Measurements from ENCODE around the gene PALLD. TPM values are rescaled to one million over a fixed set of nuclear protein-coding genes. Genes with fewer than 3 reads are reported as not detected.

Gene PALLD
- total RNA-seq, 1 experiment from 2014 or later: 18.3 TPM

GRCh38 chr4:168656946-168657473, 160.2 kb downstream of the PALLD start:
- peaks cover 15 to 17% of the 10 kb centered on the region in 2 experiments for H3K4me1 Mint-ChIP-seq
- Histone ChIP-seq H2BK5ac (ENCODE audit: insufficient read length, low read length) (no peak overlapping the region), H2BK15ac (ENCODE audit: low read depth, low read length) (no peak overlapping the region), H3K79me2 (ENCODE audit: insufficient read depth, low read length) (no peaks in the 10 kb centered on the region), H3K27ac (ENCODE audit: insufficient read length, low read depth, low read length) (no peak overlapping the region), H2BK20ac (ENCODE audit: low read depth, low read length, poor library complexity, severe bottlenecking) (no peak overlapping the region), H3K79me1 (ENCODE audit: insufficient read depth, low read depth, low read length, poor library complexity, severe bottlenecking) (no peaks in the 10 kb centered on the region), H4K91ac (ENCODE audit: insufficient read length, low read depth, low read length) (no peak overlapping the region), H3K4me2 (ENCODE audit: insufficient read depth, insufficient read length, low read length) (no peak overlapping the region), H2AK5ac (ENCODE audit: insufficient read length, low read length) (no peak overlapping the region), H3K9me3 (ENCODE audit: control insufficient read depth, low read depth, low read length) (no peaks in the 10 kb centered on the region), H2BK120ac (ENCODE audit: low read depth, low read length, poor library complexity, severe bottlenecking) (no peak overlapping the region), H3K4ac (ENCODE audit: low read depth, low read length) (no peak overlapping the region), H4K20me1 (ENCODE audit: control insufficient read depth, insufficient read depth, insufficient read length) (no peaks in the 10 kb centered on the region), H3K18ac (ENCODE audit: insufficient read length, low read depth, low read length) (no peak overlapping the region), H3K27me3 (ENCODE audit: insufficient read depth, low read length) (no peaks in the 10 kb centered on the region), H4K5ac (ENCODE audit: insufficient read length, low read depth, low read length) (no peak overlapping the region), H3K14ac (ENCODE audit: insufficient read depth, low read length) (no peak overlapping the region), H3T11ph (ENCODE audit: low read length) (no peak overlapping the region), H3K23ac (ENCODE audit: insufficient read length, low read depth, low read length) (no peak overlapping the region), H3K4me1 (ENCODE audit: insufficient read depth, low read length) (peaks cover 3% of the 10 kb centered on the region; the same call in 1 of the 2 replicates), H3K23me2 (ENCODE audit: insufficient read length, low read depth, low read length, poor library complexity, severe bottlenecking) (no peaks in the 10 kb centered on the region), H3K9ac (ENCODE audit: extremely low read depth, insufficient read length, low read length) (no peak overlapping the region), H2BK12ac (ENCODE audit: insufficient read length, low read depth, low read length) (no peak overlapping the region), H3K56ac (ENCODE audit: insufficient read length, low read depth, low read length) (no peak overlapping the region), H2AFZ (ENCODE audit: low read length) (no peak overlapping the region), H4K8ac (replicated peaks; ENCODE audit: insufficient read length, low read depth, low read length) (no peak overlapping the region)
- no peaks in the 10 kb centered on the region for H3K27me3 Mint-ChIP-seq (ENCODE audit: low read depth)
- no peak for TF ChIP-seq CTCF (conservative IDR thresholded peaks at IDR 0.05)
- no peaks in the 10 kb centered on the region for H3K36me3 Mint-ChIP-seq (ENCODE audit: insufficient read depth in 1 of 3, low read depth in 3 of 3)
- no CpG with 5 or more reads among the region's 3 CpGs for WGBS (ENCODE audit: extremely low coverage, insufficient read length, low lambda C conversion rate)
- no peaks in the 10 kb centered on the region for H3K9me3 Mint-ChIP-seq
- H3K27ac Mint-ChIP-seq: no peak overlapping the region
- H3K4me3 Mint-ChIP-seq: no peak overlapping the region
- no peak for DNase-seq

All from H9 (cell line).